ENCODE data around the gene SHC4.

Gene SHC4

DNA sequence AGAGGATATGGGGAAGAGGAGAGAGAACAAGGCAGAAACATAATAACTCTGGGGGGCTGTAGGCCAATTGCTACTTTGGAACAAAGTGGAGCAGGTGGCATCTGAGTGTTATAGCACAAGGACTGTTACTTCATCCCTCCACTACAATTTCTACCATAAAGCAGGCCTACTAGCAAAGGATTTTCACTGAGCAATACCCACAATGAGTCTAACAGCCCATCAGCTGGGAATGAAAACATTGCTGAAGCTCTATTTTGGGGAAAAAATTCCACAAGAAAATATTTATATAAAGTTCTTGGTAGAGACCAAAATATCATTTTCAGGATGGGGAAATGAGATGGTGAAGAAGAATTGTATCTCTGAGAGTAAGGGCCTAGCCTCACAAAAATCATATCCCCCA lies 3.6 kb upstream of the SHC4 start:
- DNase-seq: no peak

DNA sequence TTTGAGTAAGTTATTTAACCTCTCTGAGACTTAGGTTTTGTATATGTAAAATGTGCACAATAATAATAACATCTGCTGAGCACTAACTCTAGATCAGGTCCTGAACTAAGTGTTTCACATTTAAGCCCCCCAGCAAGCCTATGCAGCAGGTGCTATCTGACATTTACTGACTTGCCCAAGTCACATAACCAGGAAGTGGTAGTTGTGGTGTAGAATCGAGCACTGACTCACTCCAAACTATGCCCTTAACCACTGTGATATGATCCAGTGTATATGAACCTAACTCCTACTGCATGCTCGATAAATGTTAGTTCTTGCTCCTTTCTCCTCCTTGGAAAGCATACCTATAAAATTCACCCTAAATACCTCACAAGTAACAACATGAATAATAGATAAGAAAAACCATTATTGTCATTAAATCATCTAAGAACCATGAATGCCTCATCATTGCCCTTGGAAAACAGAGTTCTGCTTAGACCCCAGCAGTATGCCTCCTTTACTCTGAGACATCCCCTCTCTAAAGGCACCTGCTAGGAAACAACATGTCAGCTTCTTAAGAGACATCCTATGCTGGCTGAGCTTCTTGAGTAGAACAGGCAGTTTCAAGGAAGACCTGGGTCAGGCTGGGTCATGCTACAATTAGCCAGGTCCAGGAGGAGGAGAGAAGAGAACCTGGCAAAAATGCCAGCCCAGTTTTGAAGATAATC lies 3.0 kb upstream of the SHC4 start:
- no peak for DNase-seq

DNA sequence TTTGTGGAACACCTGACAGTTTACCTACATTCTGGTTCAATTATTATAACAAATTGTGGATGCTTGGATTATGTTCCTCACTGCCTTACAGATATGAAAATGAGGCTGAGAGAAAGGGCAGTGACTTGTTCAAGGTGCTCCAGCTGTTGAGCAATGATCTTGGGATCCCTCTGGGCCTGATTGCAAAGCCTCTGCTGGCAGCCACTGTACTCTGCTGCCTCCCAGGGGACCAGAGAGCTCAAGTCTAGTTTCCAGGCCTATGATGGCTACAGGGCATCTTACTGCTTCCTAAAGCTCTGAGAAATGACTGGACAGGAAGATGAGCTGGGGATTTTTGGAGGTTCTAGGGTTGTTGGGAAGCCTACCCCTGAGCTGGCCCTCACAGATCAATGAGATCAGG lies 2.3 kb upstream of the SHC4 start:
- DNase-seq: no peak

GRCh38 chr15:48964898-48965297 lies 1.2 kb upstream of the SHC4 start:
- DNase-seq: no peak

GRCh38 chr15:48962662-48963523 lies 826 bp downstream of the SHC4 start:
- peak; percentile 34 for DNase-seq

- DNase-seq: no peak
Observed at GRCh38 chr15:48955967-48956366, 7.8 kb downstream of the SHC4 start.

DNA sequence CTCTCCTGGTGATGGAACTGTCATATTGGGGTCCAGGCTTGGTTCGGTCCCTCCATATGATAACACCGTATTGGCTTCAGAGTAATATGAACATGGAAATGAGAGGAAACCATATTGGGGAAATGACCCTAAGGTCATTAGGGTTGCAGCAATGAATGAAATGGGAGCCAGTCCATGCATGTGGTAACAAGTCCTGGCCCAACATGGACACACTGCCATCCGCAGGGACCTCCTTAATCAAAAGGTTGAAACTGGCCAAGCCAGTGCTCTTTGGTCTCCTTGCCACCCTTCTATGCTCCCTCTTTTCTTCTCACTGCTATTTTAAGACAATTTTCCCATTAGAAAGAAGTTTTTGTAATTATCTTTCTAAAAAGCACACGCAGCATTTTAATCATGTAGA lies 8.3 kb downstream of the SHC4 start:
- no peak for DNase-seq

DNA sequence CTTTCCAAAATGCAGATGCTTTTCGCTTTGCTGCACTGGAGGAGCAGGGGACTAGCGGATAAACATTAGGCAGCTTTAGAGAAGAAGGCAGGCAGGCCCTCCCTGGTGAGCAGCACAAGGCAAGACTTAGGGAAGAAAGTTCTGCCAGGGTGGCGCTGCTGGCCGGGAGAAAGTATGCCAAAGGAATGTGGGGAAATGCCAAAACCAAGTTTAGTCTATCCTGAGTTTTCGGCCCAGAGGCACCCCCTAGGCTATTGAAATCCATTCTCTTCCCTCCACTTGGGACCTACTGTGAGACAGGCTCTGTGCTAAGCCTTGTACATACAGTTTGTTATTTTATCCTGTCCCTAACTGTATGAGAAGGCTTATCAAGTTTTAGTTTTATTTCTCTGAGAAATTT lies 9.2 kb downstream of the SHC4 start:
- no peak for DNase-seq

DNA sequence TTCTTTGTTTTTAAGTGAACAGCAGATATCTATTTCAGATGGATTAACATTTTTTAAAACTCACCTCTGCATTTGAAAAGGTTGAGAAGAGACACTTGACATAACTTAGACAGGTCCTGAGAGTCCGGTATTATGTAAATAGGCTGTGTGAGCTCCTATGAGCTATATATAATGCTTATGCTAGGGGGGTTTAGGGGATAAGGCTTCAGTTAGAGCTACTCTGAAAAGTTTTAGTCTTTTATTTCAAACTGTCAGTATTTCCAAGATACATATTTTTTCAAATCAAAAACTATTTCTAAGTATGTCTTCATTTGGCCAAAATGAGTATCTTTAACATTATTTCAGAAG lies 16.9 kb downstream of the SHC4 start:
- DNase-seq: no peak

GRCh38 chr15:48946074-48946839 lies 17.5 kb downstream of the SHC4 start:
- no peak for DNase-seq

DNA sequence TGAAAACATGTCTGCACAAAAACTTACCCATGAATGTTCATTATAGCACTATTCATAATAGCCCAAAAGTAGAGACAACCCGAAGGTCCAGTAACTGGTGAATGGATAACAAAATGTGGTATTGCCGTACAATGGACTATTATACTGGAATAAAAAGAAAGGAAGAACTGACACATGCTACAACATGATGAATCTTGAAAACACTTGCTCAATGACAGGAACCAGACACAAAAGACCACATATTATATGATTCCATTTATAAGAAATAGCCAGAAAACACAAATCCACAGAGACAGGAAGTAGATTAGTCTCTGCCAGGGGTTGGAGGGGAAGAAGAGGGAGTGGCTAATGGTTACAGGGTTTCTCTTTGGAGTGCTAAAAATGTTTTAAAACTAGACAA lies 18.3 kb downstream of the SHC4 start:
- DNase-seq: no peak

DNA sequence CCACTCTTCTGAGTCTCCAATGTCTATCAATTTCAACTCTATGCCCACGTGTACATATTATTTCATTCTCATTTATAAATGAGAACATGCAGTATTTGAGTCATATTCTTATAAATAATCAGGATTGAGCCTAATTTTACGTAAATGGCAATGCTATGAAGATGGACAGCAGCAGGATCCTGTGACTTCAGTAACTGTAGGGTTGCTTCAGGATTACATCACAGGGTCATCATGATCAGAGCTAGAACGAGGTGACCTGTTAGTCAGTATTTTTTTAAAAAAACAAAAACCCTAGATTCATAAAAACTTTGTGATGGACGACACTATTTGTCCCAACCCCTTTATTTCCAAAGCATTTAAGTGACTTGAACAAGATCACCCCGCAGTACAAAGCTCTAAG lies 21.8 kb downstream of the SHC4 start:
- no peak for DNase-seq

- DNase-seq: no peak
Observed at GRCh38 chr15:48940508-48940907, 23.2 kb downstream of the SHC4 start.

DNA sequence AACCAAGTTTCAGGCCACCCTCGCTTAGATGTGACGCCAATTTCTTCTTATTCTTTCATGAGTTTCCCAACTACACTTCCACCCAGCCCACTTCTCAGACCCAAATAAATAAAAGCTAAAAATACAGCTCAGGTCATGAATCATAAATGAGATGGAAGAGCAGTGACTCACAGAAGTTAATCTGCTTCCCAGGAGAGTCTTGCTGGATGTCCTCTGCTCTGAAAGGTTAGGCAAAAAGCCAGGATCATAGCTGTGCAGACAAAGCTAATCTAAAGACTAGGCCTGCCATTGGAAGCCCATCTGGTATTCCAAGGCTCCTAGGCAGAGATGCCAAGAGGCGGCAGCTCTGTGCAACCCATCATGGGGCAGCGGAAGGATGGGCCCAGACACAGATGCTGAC lies 24.1 kb downstream of the SHC4 start:
- no peak for DNase-seq

GRCh38 chr15:48937886-48938285 lies 25.8 kb downstream of the SHC4 start:
- DNase-seq: no peak

DNA sequence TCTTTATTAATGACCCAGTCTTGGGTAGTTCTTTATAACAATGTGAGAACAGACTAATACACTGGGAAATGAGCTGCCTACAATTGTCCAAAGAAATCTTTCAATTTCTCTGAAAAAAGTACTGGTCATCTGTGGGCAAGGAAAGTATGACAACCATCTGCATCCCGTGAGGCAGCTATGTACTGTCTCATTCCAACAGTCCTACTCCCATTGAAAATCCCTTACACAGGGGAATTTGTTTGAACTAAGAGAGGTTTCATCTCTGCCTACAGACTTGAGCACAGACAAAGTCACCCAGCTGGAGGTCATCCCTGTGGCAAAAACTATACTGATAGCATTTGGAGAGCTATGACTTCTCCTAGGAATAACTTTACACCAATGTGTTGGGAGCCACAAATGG lies 27.1 kb downstream of the SHC4 start:
- DNase-seq: no peak

DNA sequence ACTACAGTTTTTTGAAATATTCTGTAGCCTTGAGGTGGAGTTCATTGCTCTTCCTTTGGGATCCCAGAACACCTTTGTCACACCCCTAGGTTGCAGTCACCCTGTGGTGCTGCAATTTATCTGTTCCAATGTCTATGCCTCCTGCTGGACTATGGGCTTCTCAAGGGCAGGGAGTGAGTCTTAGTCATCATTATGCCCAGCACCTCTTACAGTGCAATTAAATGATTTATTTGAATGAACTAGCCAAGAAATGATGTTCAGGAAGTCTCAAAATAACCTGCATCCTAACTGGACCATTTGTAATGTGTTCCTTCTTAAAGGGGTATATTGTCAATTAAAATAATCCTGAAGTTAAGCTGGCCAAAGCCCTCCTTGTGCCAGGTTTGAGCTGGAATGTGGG lies 28.5 kb downstream of the SHC4 start:
- no peak for DNase-seq

- no peak for DNase-seq
Observed at GRCh38 chr15:48930735-48931134, 33.0 kb downstream of the SHC4 start.

DNA sequence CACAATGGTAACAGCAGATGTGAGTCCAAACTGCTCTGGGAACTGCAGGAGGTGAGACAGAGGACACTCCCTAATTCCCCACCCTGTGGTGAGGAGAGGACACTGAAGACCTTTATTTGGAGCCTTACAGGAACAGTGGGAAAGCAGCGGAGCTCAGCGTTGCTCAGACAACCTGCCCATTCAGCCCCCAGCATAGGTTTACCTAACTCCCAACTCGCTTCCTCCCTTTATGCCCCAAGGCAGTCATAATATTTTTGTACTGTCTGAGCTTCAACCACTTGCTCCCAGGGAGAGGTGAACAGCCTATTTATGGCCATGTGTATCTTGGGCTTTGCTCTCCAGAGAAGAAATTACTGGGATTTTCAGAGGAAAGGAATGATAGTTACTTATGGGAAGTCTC lies 34.1 kb downstream of the SHC4 start:
- DNase-seq: no peak

- DNase-seq: no peak
Observed at GRCh38 chr15:48928877-48929538, 34.7 kb downstream of the SHC4 start.

DNA sequence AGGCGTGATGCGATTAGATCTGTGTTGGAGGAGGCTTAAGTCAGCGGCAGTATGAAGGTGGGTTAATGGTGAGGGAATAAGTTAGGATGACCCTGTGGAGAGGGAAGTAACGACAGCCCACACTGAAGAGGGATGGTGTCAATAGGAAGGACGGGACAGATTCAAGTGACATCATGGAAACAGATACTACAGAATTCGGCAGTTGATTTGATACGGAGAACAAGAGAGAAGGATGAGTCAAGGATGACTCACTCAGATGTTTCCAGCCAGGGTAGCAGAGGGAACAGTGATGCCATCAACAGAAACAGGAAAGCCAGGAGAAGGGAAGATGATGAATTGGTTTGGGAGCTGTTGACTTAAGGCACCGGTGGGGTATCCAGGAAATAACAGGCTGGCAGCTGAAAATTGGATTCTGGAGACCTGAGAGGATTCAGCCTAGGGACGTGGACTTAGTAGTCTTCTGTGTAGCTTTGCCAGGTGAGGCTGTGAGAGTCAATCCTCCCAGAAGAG lies 38.0 kb downstream of the SHC4 start:
- peak; percentile 1 for DNase-seq

DNA sequence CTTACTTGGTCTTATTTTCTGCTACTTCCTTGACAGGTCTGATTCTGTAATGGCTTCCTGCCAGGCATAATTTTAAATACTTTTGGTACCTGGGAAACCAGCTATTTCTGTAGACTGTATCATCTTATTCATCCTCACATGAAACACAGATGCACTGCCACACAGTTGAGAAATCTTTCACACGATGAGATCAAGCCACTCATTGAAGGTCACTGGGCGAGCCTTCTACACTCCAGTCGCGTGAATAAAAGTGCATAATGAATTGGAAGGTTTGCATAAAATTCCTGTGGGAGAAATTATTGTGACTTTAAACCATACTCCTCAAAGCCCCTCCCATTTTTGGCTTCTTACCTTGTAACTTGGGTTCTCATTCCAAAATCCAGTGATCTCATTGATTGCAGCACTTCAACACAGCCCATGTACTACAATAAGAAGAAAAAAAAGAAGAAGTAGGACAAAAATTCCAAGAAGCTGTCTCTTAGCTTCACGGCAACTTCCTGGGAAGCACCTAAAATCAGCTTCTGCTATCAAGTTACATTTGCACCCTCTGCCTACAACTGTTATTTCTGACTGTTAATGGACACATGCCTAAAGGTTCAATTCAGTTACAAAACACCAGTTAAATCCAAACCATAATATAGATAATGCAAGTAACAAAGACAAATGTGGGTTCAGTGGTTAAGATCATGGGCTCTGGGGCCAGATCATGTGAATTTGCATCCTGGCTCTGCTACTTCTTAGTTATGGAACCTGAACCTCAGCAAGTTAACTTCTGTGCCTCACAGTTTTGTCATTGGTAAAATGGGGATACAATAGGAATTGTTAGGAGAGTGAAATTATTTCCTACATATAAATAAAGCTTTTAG lies 39.0 kb downstream of the SHC4 start:
- DNase-seq: no peak

Data from NCI-H510A treated with DMSO at 0.1 percent for 48 hours (cell line).